Measurements from ENCODE around the gene TOP2A.

GRCh38 chr17:40340327-40340726, 77.4 kb downstream of the TOP2A start:
- no peak for TF ChIP-seq POLR2AphosphoS5 (IDR thresholded peaks at IDR 0.05; ENCODE audit: low read depth, low read length)
- no peak for TF ChIP-seq EZH2phosphoT487 (IDR thresholded peaks at IDR 0.05; ENCODE audit: borderline replicate concordance, low read depth)
- TF ChIP-seq USF2 (IDR thresholded peaks at IDR 0.05; ENCODE audit: borderline replicate concordance, low read depth, low read length): no peak
- no peak for TF ChIP-seq FOSL2 (IDR thresholded peaks at IDR 0.05; ENCODE audit: borderline replicate concordance, low read depth)
- no peak for TF ChIP-seq REST (IDR thresholded peaks at IDR 0.05; ENCODE audit: low read depth, low read length)
- TF ChIP-seq TCF12 (IDR thresholded peaks at IDR 0.05): no peak
- no peak for TF ChIP-seq RAD21 (IDR thresholded peaks at IDR 0.05; ENCODE audit: low read length)
- TF ChIP-seq RCOR1 (IDR thresholded peaks at IDR 0.05; ENCODE audit: low read length): no peak
- TF ChIP-seq FOXM1 (IDR thresholded peaks at IDR 0.05; ENCODE audit: low read depth): no peak
- TF ChIP-seq, protein P1, sequence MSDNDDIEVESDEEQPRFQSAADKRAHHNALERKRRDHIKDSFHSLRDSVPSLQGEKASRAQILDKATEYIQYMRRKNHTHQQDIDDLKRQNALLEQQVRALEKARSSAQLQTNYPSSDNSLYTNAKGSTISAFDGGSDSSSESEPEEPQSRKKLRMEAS (IDR thresholded peaks at IDR 0.05; ENCODE audit: low read depth): no peak
- TF ChIP-seq PBX3 (IDR thresholded peaks at IDR 0.05): no peak
- TF ChIP-seq, protein P2, sequence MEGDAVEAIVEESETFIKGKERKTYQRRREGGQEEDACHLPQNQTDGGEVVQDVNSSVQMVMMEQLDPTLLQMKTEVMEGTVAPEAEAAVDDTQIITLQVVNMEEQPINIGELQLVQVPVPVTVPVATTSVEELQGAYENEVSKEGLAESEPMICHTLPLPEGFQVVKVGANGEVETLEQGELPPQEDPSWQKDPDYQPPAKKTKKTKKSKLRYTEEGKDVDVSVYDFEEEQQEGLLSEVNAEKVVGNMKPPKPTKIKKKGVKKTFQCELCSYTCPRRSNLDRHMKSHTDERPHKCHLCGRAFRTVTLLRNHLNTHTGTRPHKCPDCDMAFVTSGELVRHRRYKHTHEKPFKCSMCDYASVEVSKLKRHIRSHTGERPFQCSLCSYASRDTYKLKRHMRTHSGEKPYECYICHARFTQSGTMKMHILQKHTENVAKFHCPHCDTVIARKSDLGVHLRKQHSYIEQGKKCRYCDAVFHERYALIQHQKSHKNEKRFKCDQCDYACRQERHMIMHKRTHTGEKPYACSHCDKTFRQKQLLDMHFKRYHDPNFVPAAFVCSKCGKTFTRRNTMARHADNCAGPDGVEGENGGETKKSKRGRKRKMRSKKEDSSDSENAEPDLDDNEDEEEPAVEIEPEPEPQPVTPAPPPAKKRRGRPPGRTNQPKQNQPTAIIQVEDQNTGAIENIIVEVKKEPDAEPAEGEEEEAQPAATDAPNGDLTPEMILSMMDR (IDR thresholded peaks at IDR 0.05): no peak
- TF ChIP-seq CHD2 (IDR thresholded peaks at IDR 0.05; ENCODE audit: low read length, partially characterized antibody): no peak
